GM19324 (cell line): ENCODE data around the gene PAM.
"Not testable (repeated sequence)": the region's sequence is repeated elsewhere in the genome, so short reads cannot be mapped to it uniquely, and the experiment has no call there.

Experiments used
- ATAC-seq: cut with Tn5 transposase; IDR thresholded peaks from one replicate; pipeline ENCODE4 v1.9.1; 2021; ENCODE audit warnings: mild to moderate bottlenecking, moderate library complexity; ENCODE audit not compliant: unreplicated experiment, low FRiP score

The PAM gene

GRCh38 chr5:102889033-102889432 lies 133.9 kb downstream of the PAM start:
- ATAC-seq, result no peak

- ATAC-seq, result no peak
Measured at GRCh38 chr5:102890133-102890532, 135.0 kb downstream of the PAM start.

- no peak for ATAC-seq
Measured at GRCh38 chr5:102891175-102891574, 136.1 kb downstream of the PAM start.

GRCh38 chr5:102893942-102894341 lies 138.8 kb downstream of the PAM start:
- ATAC-seq, result no peak

GRCh38 chr5:102895234-102895633 lies 140.1 kb downstream of the PAM start:
- no peak for ATAC-seq

GRCh38 chr5:102895976-102896375 lies 140.9 kb downstream of the PAM start:
- ATAC-seq, result no peak

GRCh38 chr5:102901424-102902134 lies 146.5 kb downstream of the PAM start:
- no peak for ATAC-seq

GRCh38 chr5:102902135-102902448 lies 147.0 kb downstream of the PAM start:
- ATAC-seq, result no peak

- no peak for ATAC-seq
Measured at GRCh38 chr5:102902647-102903046, 147.5 kb downstream of the PAM start.

- no peak for ATAC-seq
Measured at GRCh38 chr5:102903074-102903871, 148.2 kb downstream of the PAM start.

- no peak for ATAC-seq
Measured at GRCh38 chr5:102905056-102905455, 150.0 kb downstream of the PAM start.

- not testable (repeated sequence) for ATAC-seq
Measured at GRCh38 chr5:102907099-102907498, 152.0 kb downstream of the PAM start.

- no peak for ATAC-seq
Measured at GRCh38 chr5:102910240-102911226, 155.4 kb downstream of the PAM start.

GRCh38 chr5:102911973-102912372 lies 156.9 kb downstream of the PAM start:
- ATAC-seq, result no peak

- no peak for ATAC-seq
Measured at GRCh38 chr5:102916109-102916508, 161.0 kb downstream of the PAM start.

- ATAC-seq, result no peak
Measured at GRCh38 chr5:102918986-102919610, 164.0 kb downstream of the PAM start.

GRCh38 chr5:102920762-102921161 lies 165.7 kb downstream of the PAM start:
- no peak for ATAC-seq

GRCh38 chr5:102921341-102922044 lies 166.4 kb downstream of the PAM start:
- no peak for ATAC-seq

GRCh38 chr5:102922111-102922720 lies 167.1 kb downstream of the PAM start:
- ATAC-seq, result no peak
